D721Med (cell line): ENCODE data around the gene BID.

ENCODE experiments used
- DNase-seq: peaks from one replicate; pipeline ENCODE4 v3.0.0; 2011; ENCODE audit warnings: low spot score; ENCODE audit not compliant: insufficient read length
- FAIRE-seq: peaks from 2 replicates; lab custom pipeline; 2011; peaks lifted over from hg19 to GRCh38; lab: Jason Lieb, UNC
- CTCF ChIP-seq: IDR thresholded peaks from 2 replicates; pipeline ENCODE4 v1.5.1; 2012; ENCODE audit warnings: mild to moderate bottlenecking, control low read depth; ENCODE audit not compliant: insufficient read depth; ENCODE audit errors: missing control alignments

Gene BID

DNA sequence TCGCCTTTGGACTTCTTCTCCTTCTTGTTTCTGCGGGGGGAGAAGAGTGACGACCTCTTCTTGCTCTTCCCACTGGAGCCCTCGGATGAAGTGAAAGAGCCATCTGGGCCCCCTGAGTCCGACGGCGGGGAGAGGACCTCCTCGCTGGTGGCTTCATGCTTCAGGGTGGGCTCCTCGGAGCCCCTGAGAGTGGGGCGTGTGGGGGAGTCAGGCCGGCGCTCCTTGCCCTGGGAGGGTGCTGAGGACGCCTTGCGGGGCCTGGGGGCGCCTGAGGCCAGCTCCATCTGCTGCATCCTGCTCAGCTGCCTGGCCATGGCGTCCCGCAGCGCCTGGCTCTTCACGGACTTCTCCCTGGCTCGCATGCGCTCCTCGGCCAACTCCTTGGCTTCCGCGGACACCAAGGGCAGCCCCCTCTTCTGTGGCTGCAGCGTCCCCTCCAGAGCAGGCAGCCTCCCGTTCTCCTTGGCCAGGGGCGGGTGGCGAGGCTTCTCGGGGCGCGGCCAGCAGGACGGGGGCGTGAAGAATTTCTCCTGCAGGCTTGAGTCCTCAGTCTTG is 43.3 kb upstream of the BID start:
- DNase-seq: no peak
- TF ChIP-seq CTCF: no peak
- no peak for FAIRE-seq

DNA sequence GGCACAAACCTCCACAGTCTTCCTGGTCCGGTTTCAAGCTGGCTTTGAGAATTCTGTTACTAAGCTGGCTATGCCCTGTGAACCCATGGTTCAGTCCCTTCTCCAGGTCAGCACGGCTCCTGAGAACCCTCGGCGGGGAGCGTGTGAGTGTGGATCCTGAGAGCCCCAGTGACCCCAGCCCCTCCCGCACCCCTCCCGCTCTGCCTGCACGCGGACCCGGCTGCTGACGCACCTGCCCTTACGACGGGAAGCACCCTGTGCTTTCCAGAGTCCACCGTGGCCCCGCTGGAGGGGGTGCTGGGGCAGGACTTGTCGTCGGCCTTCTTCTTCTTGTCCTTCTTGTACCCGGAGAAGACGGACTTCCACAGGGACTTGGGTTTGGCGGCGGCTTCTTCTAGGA is 42.8 kb upstream of the BID start:
- DNase-seq: no peak
- TF ChIP-seq CTCF: no peak
- no peak for FAIRE-seq

DNA sequence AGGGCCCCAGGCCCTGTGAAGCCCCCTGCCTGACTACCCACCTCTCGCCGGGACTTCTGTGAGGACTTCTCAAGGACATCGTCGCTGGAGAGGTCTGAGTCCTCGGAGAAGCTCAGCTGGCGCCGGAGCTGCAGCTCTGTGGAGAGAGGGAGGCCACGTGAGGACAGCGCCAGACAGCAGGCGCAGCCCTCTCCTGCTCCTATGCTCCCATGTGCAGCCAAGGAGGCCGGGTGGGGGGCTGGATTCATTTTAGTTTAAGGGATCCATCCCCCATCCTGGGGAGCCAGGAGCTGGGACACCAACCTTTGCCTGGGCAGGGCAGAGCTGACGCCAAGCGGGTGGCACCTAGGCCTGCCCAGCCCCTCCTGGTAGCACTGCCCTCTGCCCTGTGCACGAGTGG is 42.4 kb upstream of the BID start:
- FAIRE-seq (no peak), DNase-seq (no peak)
- TF ChIP-seq CTCF: no peak

DNA sequence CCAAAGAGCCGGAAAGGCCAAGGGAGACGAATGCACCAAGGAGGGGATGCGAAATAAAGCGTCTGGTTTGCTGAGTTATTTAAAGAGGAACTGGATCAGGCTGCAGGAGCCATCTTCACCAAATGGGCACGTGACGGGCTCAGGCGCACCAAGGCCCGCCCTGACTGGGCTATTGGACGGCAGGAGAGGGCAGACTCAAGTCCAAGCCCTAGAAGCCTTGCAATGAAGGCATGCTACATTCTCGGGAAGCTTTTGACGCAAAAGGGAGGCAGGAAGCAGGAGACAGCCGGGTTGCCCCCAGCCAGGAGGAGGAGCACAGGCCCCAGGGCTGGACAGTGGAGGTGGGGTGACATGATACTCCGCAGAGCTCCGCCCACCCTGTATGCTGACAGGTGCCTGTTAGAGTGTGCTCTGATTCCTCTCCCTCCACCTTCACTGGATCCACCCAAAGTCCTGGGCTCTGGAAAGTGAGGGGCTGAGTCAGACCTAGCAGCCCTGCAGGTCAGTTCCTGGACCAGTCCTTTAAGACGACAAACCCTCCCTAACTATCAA is 41.5 kb upstream of the BID start:
- DNase-seq (no peak), FAIRE-seq (no peak)
- TF ChIP-seq CTCF: no peak

DNA sequence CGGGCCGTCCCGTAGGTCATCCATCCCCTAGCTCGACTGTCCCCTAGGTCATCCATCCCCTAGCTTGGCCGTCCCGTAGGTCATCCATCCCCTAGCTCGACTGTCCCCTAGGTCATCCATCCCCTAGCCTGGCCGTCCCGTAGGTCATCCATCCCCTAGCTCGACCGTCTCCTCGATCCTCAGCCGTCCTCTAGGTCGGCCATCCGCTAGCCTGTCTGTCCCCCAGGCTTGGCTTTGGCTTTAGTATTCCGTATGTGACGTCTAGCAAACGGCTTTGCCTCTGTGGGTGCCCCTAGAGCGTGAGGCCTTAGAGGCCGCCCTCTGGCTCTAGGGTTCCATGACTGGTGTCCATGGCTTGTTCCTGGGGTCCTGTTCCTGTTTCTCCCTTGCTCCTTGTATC is 40.6 kb upstream of the BID start:
- FAIRE-seq: no peak
- no peak for TF ChIP-seq CTCF
- DNase-seq: no peak

- FAIRE-seq (no peak), DNase-seq (no peak)
- no peak for TF ChIP-seq CTCF
Measured at GRCh38 chr22:17814084-17814483, 39.8 kb upstream of the BID start.

DNA sequence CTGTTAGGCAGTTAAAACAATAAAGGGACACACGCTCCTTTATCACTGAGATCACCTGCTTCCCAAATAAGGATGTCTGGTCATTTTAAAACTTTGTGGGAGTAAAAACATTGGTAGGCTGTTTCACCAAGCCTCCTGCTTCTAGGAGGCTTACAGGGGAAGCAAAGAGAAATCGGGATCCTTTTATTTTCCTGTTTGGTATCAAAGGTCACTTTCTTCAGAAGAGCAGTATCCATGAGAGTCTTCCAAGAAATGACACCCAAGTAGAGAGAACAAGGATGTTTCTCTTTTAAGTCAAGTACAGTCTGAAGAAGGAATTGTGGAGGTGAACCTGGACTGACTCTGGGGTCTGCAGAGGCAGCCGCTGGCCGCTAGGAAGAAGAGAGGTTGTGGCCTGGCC is 36.9 kb upstream of the BID start:
- FAIRE-seq (no peak), DNase-seq (no peak)
- no peak for TF ChIP-seq CTCF
